HL-60 (cell line): Measurements from ENCODE around the gene UBR4.

Experiments
- CTCF ChIP-seq: IDR thresholded peaks from one replicate; pipeline ENCODE4 v1.5.1; 2011; ENCODE audit warnings: low read length, control low read depth, inconsistent platforms; ENCODE audit not compliant: insufficient read depth
- GABPA ChIP-seq: IDR thresholded peaks from 2 replicates; pipeline ENCODE4 v1.6.1; 2012; ENCODE audit warnings: low read depth
- POLR2AphosphoS5 ChIP-seq: IDR thresholded peaks from 2 replicates; pipeline ENCODE4 v1.6.1; 2012; ENCODE audit warnings: low read depth
- REST ChIP-seq: IDR thresholded peaks from 2 replicates; pipeline ENCODE4 v1.6.1; 2012; ENCODE audit warnings: low read depth; ENCODE audit not compliant: insufficient replicate concordance
- SPI1 ChIP-seq: IDR thresholded peaks from 2 replicates; pipeline ENCODE4 v1.6.1; 2012; ENCODE audit warnings: low read depth, mild to moderate bottlenecking, borderline replicate concordance

DNA sequence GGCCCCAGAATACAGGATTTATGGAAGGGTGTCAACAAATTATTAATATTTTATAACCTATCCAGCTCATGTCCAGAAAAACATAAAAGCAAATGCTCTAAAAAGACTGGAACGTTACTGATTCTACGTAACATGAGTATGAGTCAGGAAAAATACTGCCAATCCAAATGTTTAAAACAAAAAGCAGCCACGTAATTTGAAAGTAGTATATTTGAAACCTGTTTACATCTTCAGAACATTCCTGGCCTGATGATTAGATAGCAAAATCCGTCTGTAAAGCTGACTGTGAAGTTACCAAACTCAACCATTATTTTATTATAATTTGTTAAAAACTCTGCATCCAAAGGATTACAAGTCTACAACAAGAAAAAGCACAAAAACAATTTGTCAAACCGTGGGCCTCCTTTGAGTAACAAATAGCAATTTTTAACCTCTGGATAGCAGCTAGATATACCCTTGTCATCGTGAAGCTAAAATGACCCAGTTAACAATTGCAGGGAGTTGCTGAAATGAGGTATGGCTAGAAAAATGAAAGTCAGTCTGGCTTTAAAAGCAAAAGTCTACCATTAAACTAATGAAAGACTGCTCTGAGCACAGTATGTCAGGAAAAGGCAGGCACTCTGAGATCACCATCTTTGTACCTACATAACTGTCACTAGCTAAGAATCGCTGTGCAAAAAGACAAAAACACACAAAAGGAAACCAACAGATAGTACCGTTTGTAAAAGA lies 1.2 kb downstream of the UBR4 start:
- TF ChIP-seq CTCF = no peak
- TF ChIP-seq POLR2AphosphoS5 = no peak
- TF ChIP-seq GABPA = no peak
- TF ChIP-seq SPI1 = no peak
- no peak for TF ChIP-seq REST
